ENCODE measurements around the gene PCARE.

Gene PCARE

GRCh38 chr2:29033172-29033571 lies 41.2 kb downstream of the PCARE start:
- DNase-seq = no peak

- DNase-seq = no peak
Measured at GRCh38 chr2:29032189-29032588, 42.1 kb downstream of the PCARE start.

DNA sequence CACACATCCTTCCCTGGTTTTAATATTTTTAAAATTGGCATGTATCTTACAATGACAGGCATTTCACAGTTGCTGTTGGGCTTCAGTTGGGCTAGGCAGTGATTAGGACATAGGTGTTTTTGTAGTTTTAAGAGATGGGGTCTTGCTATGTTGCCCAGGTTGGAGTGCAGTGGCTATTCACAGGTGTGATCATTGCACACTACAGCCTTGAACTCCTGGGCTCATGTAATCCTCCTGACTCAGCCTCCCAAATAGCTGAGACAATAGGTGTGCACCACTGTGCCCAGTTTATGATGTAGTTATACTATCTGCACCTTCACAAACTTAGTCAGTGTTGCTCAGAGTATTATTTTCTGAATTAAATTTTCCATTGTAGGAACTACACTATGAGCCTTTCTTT lies 43.3 kb downstream of the PCARE start:
- DNase-seq = no peak

DNA sequence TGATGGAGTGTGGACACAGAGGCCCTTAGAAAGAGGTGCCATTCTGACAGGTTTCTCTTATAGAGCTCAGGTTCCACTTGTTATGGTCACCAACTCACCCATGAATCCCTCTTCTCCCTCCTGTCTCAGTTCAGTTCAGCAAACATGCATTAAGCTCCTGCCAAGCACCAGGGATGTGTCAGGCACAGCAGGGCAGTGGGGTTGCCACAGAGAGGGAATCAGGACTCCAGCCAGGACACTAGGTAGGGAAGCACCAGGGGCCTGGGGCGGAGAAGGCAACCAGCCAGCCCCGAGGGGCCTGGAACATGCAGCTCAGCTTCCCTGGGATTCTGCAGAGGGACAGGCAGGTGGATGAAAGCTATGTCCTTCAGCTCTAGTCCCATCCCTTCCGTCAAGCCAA lies 48.6 kb downstream of the PCARE start:
- DNase-seq = no peak

DNA sequence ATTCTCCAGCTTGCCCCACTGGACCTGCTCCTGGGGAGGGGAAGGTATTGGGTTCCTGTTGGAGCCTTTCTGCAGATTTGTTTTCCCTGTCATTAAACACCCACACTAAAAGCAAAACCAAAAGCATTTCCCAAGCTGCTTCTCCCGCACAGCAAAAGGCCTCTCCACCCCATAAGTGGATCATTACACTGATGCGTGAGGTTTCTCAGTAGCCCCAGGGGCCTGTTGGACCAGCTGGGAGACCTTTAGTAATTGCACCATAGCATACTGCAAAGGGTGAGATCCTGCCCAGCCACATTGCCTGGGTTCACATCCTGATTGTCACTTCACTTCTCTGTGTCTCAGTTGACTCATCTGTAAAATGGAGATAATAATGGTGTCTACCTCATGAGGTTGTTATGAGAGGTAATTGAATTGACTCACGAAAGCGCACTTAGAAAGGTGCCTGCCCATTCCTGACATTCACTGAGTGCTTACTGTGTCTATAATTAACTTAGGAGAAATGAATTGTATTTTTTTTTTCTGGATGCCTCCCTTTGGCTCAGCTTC lies 49.4 kb downstream of the PCARE start:
- no peak for DNase-seq

DNA sequence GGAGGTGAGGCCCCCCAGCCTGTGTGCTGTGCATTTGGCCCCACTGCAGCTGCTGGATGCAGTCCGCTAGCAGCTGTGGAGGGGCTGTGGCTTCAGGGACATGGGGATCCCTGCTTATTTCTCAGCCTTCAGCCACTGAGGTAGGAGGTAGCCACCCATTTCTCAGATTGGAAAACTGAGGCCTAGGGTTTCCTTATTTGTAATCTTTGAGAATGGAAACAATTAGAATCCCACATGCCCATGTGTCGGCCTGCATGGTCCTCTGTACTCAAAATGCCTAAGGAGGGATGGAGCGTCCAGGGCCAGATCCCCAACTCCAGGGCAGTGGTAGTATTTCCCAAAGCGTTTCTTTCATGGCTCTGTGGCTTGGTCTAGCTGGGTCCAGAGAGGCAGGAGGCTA lies 51.1 kb downstream of the PCARE start:
- DNase-seq = no peak

DNA sequence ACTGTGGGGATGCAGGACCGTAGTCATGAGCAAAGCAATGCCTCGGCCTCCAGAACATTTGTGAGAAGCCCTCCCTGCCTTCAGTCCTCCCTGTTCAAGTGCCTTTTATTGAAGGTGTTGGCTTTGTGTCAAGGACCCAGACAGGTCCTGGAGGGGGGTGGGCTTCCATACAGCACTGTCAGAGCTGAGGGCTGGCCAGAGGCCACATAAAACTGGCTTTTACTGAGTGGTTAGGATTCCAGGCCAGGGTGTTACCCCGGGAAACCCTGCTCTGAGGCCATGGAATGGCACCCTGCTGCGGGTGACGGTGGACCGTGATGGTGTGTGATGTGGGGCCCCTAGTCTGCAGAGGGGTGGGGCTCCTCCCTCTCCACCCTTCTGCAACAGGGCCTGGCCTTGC lies 51.6 kb downstream of the PCARE start:
- no peak for DNase-seq

DNA sequence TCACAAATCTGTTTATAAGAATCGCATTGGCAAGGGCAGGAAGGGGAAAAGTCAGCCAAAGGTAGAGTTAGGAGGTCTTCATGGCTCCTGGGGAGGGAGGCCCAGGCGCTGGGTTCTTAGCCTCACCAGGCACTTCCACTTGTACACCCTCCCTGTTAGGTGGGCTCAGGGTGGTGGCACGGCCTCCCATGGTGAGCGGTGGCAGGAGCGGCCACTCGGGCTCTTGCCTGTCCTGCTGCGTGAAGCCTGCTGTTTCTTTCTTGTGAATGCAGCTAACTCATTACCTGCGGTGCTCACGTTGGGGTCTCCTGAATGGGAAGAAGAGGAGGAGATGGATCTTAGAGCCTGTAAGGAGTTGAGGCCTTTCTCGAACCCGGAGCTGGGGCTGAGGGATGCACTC lies 52.4 kb downstream of the PCARE start:
- DNase-seq = no peak

- no peak for DNase-seq
Measured at GRCh38 chr2:29017716-29018435, 56.4 kb downstream of the PCARE start.

DNA sequence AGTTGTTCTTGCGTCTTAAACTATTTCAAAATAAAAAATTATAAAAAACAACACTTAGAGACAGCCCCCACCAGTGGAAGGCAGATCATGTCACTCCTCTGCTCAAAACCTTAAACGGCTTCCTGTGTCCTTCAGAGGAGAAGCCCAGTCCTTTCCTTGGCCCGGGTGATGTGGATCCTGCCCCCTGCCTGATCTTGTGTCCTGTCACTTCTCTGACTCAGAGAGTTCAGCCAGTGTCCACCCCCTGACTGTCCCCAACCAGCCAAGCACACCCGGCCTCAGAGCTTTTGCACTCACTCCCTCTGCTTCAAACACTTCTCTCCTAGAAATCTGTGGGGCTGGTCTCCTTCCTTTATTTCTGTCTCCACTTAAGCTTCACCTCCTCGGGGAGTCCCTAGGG lies 57.8 kb downstream of the PCARE start:
- DNase-seq = no peak

GRCh38 chr2:29015701-29016470 lies 58.4 kb downstream of the PCARE start:
- DNase-seq = no peak

DNA sequence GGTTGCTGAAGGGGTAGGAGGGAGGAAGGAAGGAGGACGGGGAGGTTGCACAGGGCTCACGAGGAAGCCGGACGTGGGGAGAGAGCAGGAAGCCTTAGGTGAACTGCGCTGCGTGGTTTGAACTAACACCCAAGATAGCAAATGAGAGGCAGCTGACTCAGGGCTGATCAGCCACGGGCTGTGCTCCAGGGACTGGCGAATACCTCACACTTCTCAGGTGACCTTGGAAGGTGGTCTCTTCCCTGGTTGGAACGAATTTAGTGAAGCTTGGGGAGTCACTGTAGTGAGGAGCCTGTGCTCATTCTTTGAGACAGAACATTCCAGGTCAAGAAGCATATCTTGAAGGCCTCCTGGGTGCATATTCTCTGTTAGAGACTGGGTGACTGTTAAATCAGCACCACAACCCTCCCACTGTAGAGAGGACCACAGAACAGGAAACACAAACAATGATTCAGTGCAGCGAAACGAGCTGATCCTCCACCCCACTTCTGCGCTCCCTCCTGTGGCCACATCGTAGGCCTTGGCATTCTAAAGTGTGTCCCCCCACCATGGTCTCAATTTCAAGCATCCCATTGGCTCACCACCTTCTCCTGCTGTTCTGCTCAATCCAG lies 59.4 kb downstream of the PCARE start:
- DNase-seq = no peak

- DNase-seq = no peak
Measured at GRCh38 chr2:29014331-29014730, 60.0 kb downstream of the PCARE start.

GRCh38 chr2:29013057-29013780 lies 61.1 kb downstream of the PCARE start:
- no peak for DNase-seq

DNA sequence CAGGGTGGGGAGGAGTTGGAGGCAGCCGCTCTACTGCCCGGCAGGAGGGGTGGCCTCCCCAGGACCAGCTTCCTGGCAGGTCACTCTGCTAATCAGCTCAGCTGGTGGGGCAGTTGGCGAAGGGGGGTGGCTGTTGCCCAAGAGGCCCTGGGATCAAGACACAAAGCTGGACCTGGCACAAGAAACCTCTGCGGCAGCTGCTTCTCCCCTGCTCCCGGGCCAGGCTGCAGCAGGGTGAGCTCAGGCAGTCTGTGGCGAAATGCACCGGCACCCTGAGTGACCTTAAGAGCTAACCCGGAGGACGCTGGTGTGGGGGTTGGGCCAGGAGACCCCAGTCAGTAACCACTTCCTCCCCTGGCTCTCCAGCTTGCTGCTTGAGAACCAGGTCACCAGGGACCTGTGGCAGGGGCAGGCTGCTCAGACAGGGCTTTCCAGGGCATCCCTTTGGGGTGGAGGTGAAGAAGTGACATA lies 62.1 kb downstream of the PCARE start:
- DNase-seq = no peak
